IMR-90 (cell line): Measurements from ENCODE around the gene TNS2. TPM values are rescaled to one million over a fixed set of nuclear protein-coding genes. Genes with fewer than 3 reads are reported as not detected.

Experiments
- ATAC-seq: fragments of 200-7000 bp; cut with Tn5 transposase; 2 replicates; pipeline ENCODE4 v1.9.1; 2020; ENCODE audit warnings: low read depth, mild to moderate bottlenecking, moderate library complexity
- BruUV-seq: library from RNA; stranded (reverse); fragments of 400-500 nt; replicated peaks from 2 replicates; lab custom pipeline; 2021; lab: Mats Ljungman, UMichigan
- CTCF ChIA-PET: fragments of 300-600 bp; formaldehyde crosslinking; extraction: SDS; loops from one replicate; lab custom pipeline; 2021; ENCODE audit warnings: antibody characterized with exemption; lab: Yijun Ruan, JAX
- POLR2A ChIA-PET: fragments of 300-600 bp; sonication (Branson Sonifier 250); formaldehyde crosslinking; loops from one replicate; lab custom pipeline; 2022; ENCODE audit warnings: antibody characterized with exemption; ENCODE audit not compliant: unreplicated experiment; lab: Charles Lee
- DNase-seq: peaks from one replicate; pipeline ENCODE4 v3.0.0; 2013
- H2AFZ ChIP-seq: replicated peaks from 2 replicates; pipeline ENCODE3; 2013; ENCODE audit warnings: low read length, mild to moderate bottlenecking; ENCODE audit not compliant: poor library complexity
- H2AK5ac ChIP-seq: 2 replicates; pipeline ENCODE4 v1.6.1; 2013; ENCODE audit warnings: low read depth, low read length, inconsistent platforms
- H2AK9ac ChIP-seq: replicated peaks from 2 replicates; pipeline ENCODE3; 2013; ENCODE audit warnings: mild to moderate bottlenecking, low read depth, low read length, moderate library complexity; ENCODE audit not compliant: poor library complexity
- H2BK120ac ChIP-seq: 2 replicates; pipeline ENCODE4 v1.6.1; 2013; ENCODE audit warnings: low read depth, low read length, inconsistent platforms
- H2BK15ac ChIP-seq: 3 replicates; pipeline ENCODE4 v1.6.1; 2013; ENCODE audit warnings: low read depth, low read length, inconsistent platforms
- H2BK20ac ChIP-seq: 2 replicates; pipeline ENCODE4 v1.6.1; 2013; ENCODE audit warnings: low read depth, mild to moderate bottlenecking, inconsistent platforms, low read length, moderate library complexity
- H2BK5ac ChIP-seq: 2 replicates; pipeline ENCODE4 v1.6.1; 2013; ENCODE audit warnings: mild to moderate bottlenecking, low read depth, low read length, inconsistent platforms; ENCODE audit not compliant: poor library complexity, severe bottlenecking
- H3K14ac ChIP-seq: replicated peaks from 2 replicates; pipeline ENCODE4 v1.6.1; 2013; ENCODE audit warnings: low read depth, low read length, inconsistent platforms
- H3K18ac ChIP-seq: 2 replicates; pipeline ENCODE4 v1.6.1; 2013; ENCODE audit warnings: low read depth, low read length, control low read depth
- H3K23ac ChIP-seq: 2 replicates; pipeline ENCODE4 v1.6.1; 2013; ENCODE audit warnings: low read depth, low read length, inconsistent platforms
- H3K27ac ChIP-seq: 2 replicates; pipeline ENCODE4 v1.5.1; 2013; ENCODE audit warnings: mild to moderate bottlenecking, control low read depth, low read length; ENCODE audit not compliant: insufficient read depth
- H3K27me3 ChIP-seq: 2 replicates; pipeline ENCODE4 v1.6.1; 2013; ENCODE audit warnings: low read length; ENCODE audit not compliant: control insufficient read depth, insufficient read depth
- H3K36me3 ChIP-seq: 2 replicates; pipeline ENCODE4 v1.6.1; 2013; ENCODE audit warnings: low read length, mixed read lengths; ENCODE audit not compliant: control insufficient read depth, insufficient read depth
- H3K4ac ChIP-seq: 2 replicates; pipeline ENCODE4 v1.6.1; 2013; ENCODE audit warnings: low read depth, low read length, inconsistent platforms
- H3K4me1 ChIP-seq: 2 replicates; pipeline ENCODE4 v1.6.1; 2013; ENCODE audit warnings: low read length, mixed read lengths; ENCODE audit not compliant: control insufficient read depth, insufficient read depth
- H3K4me2 ChIP-seq: 2 replicates; pipeline ENCODE4 v1.6.1; 2013; ENCODE audit warnings: low read depth, mild to moderate bottlenecking, control low read depth, low read length, moderate library complexity
- H3K4me3 ChIP-seq: 2 replicates; pipeline ENCODE4 v1.5.1; 2013; ENCODE audit warnings: low read depth, mild to moderate bottlenecking, control low read depth, low read length, moderate library complexity; ENCODE audit not compliant: insufficient read depth
- H3K56ac ChIP-seq: 2 replicates; pipeline ENCODE4 v1.6.1; 2013; ENCODE audit warnings: low read length, inconsistent platforms; ENCODE audit not compliant: insufficient read depth; ENCODE audit errors: extremely low read depth
- H3K79me1 ChIP-seq, 2 experiments: 2 replicates each; pipeline ENCODE4 v1.6.1; 2013; ENCODE audit warnings: low read length in 2 of 2, inconsistent platforms in 1 of 2, low read depth in 1 of 2
- H3K9ac ChIP-seq: 2 replicates; pipeline ENCODE4 v1.6.1; 2013; ENCODE audit warnings: low read depth, low read length, control low read depth
- H3K9me1 ChIP-seq: 2 replicates; pipeline ENCODE4 v1.6.1; 2013; ENCODE audit warnings: low read length, inconsistent platforms; ENCODE audit not compliant: insufficient read depth
- H3K9me3 ChIP-seq: 2 replicates; pipeline ENCODE4 v1.6.1; 2013; ENCODE audit warnings: low read length; ENCODE audit not compliant: control insufficient read depth, insufficient read depth
- H4K20me1 ChIP-seq: 2 replicates; pipeline ENCODE4 v1.6.1; 2013; ENCODE audit warnings: low read length, inconsistent platforms; ENCODE audit not compliant: insufficient read depth
- H4K5ac ChIP-seq: 2 replicates; pipeline ENCODE4 v1.6.1; 2013; ENCODE audit warnings: mild to moderate bottlenecking, low read depth, low read length, control low read depth
- H4K8ac ChIP-seq, 2 experiments: 2 replicates each; pipeline ENCODE4 v1.6.1; 2013; ENCODE audit warnings: low read depth in 2 of 2, low read length in 2 of 2, control low read depth in 1 of 2, inconsistent platforms in 1 of 2
- H4K91ac ChIP-seq: 2 replicates; pipeline ENCODE4 v1.6.1; 2013; ENCODE audit warnings: low read depth, low read length, inconsistent platforms; ENCODE audit not compliant: insufficient read depth
- NFE2L2 ChIP-seq: fragments of 150-350 bp; IDR thresholded peaks from 2 replicates; pipeline ENCODE4 v1.6.1; 2016; ENCODE audit warnings: low read depth, mild to moderate bottlenecking, low read length
- WGBS, 2 experiments: methylation state at CpG; one replicate each; pipeline versions ENCODE4 v1.1.5 to v1.1.7; 2013; ENCODE audit warnings: missing lambda C conversion rate in 2 of 2; ENCODE audit not compliant: insufficient read length in 1 of 2; ENCODE audit errors: extremely low coverage in 2 of 2; 5-methylcytosine and 5-hydroxymethylcytosine counted together
- dilution Hi-C: fragments of 300-500 bp; cut with HindIII; formaldehyde crosslinking; loops from one replicate; pipeline ENCODE4 v1.14.3; 2018; ENCODE audit warnings: low sequenced_read_pairs; ENCODE audit not compliant: unreplicated experiment
- in situ Hi-C: fragments of 300-500 bp; cut with MboI; formaldehyde crosslinking; loops from 3 replicates; pipeline ENCODE4 v1.14.3; 2019; ENCODE audit warnings: low sequenced_read_pairs, inconsistent platforms, mixed read lengths
- intact Hi-C: fragments of 100-400 bp; cut with micrococcal nuclease; formaldehyde crosslinking; loops from 2 replicates; pipeline ENCODE4 v1.10.0; 2022
- polyA plus RNA-seq, 3 experiments: library from polyadenylated mRNA; depleted of rRNA; stranded (reverse); fragments of >200 nt; gene quantifications; 2 replicates each; pipeline ENCODE4 v1.2.3, GENCODE V29; 2012; ENCODE audit warnings: low replicate concordance in 1 of 3
- total RNA-seq: library from RNA; depleted of rRNA; stranded (reverse); fragments of >200 nt; gene quantifications from 2 replicates; pipeline ENCODE4 v1.2.3, GENCODE V29; 2012
- TF ChIP-seq, protein P1 (sequence below): fragments of 150-350 bp; IDR thresholded peaks from 2 replicates; pipeline ENCODE4 v1.6.1; 2017; ENCODE audit warnings: mild to moderate bottlenecking, antibody characterized with exemption, low read length, low read depth

TNS2 gene
- total and polyA plus RNA-seq, 2 of the 4 experiments (the other 2 are of a cell fraction): 10.4 to 67.2 TPM

DNA sequence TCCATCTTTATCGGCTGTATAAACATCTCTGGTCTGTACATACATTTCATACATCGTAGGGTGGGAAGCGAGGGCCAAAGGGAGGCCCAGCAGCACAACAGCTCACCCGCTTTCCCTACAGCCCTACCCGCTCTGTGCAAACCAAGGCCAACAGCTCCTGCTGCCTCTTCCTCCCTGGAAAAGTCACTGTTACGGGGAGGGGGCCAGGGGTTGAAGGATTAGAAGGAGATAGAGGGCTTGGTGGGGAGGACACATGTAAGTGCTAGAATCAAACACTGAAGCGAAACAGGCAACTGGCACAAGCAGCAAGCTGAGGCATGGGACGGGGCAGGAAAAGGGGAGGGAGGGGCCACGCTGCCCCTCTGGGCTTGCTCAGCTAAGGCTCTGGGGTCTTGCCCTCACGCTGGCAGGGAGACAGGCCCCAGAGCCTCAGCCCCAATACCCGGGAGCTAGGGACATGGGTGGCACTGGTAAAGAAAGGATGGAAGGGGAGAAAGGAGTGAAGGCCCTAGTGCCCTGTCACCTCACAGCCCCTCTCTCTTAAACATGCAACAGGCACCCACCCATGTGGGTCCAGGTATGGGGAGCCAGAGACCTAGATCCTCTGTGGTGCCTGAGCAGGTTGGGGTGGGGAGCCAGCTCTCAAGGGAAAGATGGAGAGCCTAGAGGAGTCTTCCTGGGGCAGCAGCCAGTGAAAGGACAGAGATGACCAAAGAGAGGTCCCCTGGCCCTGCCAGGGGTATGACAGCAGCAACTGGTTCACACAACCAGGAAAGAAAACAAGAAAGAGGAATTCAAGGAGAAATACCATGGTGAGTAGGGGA, 15.0 kb downstream of the TNS2 start:
- Histone ChIP-seq H3K27me3 (no peaks in the 10 kb centered on the region), H3K4me1 (peaks cover 30% of the 10 kb centered on the region), H3K79me1 (peaks cover 0 to 52% of the 10 kb centered on the region in 2 experiments; a peak in 2 of 4 replicates), H4K20me1 (peaks cover 9% of the 10 kb centered on the region), H3K4ac (peak overlapping the region; percentile 58), H3K14ac (no peak overlapping the region; the same call in 1 of the 2 replicates), H3K18ac (no peak overlapping the region), H3K9ac (no peak overlapping the region), H2AFZ (no peak overlapping the region), H2AK5ac (no peak overlapping the region; the same call in 1 of the 2 replicates), H3K4me2 (no peak overlapping the region), H4K91ac (no peak overlapping the region; the same call in 1 of the 2 replicates), H2BK15ac (no peak overlapping the region), H2AK9ac (peak overlapping the region; percentile 81), H3K9me3 (no peaks in the 10 kb centered on the region), H4K8ac (peak overlapping the region in 1 of 2 experiments; percentile 26; a peak in 2 of 4 replicates), H2BK20ac (no peak overlapping the region), H3K36me3 (peaks cover 61% of the 10 kb centered on the region), H2BK120ac (peak overlapping the region; percentile 40; the same call in 1 of the 2 replicates), H3K9me1 (peaks cover 5% of the 10 kb centered on the region; the same call in 1 of the 2 replicates), H3K27ac (peak overlapping the region; percentile 51; the same call in 1 of the 2 replicates), H2BK5ac (no peak overlapping the region), H3K23ac (no peak overlapping the region), H4K5ac (no peak overlapping the region), H3K56ac (no peak overlapping the region), H3K4me3 (no peak overlapping the region)
- TF ChIP-seq NFE2L2: no peak
- TF ChIP-seq, protein P1, sequence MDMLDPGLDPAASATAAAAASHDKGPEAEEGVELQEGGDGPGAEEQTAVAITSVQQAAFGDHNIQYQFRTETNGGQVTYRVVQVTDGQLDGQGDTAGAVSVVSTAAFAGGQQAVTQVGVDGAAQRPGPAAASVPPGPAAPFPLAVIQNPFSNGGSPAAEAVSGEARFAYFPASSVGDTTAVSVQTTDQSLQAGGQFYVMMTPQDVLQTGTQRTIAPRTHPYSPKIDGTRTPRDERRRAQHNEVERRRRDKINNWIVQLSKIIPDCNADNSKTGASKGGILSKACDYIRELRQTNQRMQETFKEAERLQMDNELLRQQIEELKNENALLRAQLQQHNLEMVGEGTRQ: no peak
- WGBS, 2 experiments: 50% methylated on average over 1 of the region's 11 CpGs; no CpG with 5 or more reads in 1 of the 2 experiments
- DNase-seq: no peak
- intact Hi-C loops: no loop called here
- no peak for ATAC-seq
- BruUV-seq: no TSS peak
- ChIA-PET CTCF (interaction anchor here (1.3 to 2.6 kb wide), 8 partner anchors 11 to 133 kb away, joined by 4 to 39 read pairs (median 8); partner anchors contain the start of genes IGFBP6 and SOAT2), POLR2A (interaction anchor here (1.6 kb wide), 1 partner anchor 14 kb away, joined by 7 read pairs; the partner anchor contains the start of gene SPRYD3)
- in situ Hi-C loops: loop anchor here (5.0 kb wide), 1 partner anchor 122 kb away; no protein-coding TSS in a partner anchor
- dilution Hi-C loops: no loop called here
